Measurements from ENCODE around the gene MYBBP1A. TPM values are rescaled to one million over a fixed set of nuclear protein-coding genes. Genes with fewer than 3 reads are reported as not detected.

Gene MYBBP1A
- total RNA-seq, 1 experiment from 2014 or later, result 163 TPM

DNA sequence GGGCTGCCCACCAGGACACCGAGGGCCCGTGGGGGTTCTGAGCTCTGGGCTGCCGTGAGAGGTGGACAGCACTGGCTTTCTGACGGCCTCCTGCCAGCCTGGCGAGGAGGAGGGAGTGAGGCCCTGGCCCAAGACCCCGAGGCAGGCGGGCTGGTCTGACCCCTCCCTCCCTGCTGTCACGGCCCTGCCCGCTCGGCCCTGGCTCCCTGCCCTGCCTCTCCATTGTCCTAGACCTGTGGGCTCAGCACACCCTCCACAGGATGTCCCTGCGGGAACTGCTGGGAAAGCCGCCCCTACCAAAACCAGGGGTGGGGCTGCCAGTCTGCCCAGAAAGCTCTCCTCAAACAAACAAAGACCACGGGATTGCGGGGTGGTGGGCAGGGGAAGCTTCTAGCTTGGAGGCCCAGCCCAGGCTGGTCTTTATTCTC, 35.8 kb downstream of the MYBBP1A start:
- TF ChIP-seq, protein P1, sequence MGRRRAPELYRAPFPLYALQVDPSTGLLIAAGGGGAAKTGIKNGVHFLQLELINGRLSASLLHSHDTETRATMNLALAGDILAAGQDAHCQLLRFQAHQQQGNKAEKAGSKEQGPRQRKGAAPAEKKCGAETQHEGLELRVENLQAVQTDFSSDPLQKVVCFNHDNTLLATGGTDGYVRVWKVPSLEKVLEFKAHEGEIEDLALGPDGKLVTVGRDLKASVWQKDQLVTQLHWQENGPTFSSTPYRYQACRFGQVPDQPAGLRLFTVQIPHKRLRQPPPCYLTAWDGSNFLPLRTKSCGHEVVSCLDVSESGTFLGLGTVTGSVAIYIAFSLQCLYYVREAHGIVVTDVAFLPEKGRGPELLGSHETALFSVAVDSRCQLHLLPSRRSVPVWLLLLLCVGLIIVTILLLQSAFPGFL (CRISPR knock-in tag; IDR thresholded peaks at IDR 0.05; ENCODE audit: borderline replicate concordance), result no peak
- no peak for TF ChIP-seq ZNF416 (CRISPR knock-in tag; IDR thresholded peaks at IDR 0.05)
- TF ChIP-seq TEAD1 (CRISPR knock-in tag; IDR thresholded peaks at IDR 0.05), result no peak
- TF ChIP-seq, protein P2, sequence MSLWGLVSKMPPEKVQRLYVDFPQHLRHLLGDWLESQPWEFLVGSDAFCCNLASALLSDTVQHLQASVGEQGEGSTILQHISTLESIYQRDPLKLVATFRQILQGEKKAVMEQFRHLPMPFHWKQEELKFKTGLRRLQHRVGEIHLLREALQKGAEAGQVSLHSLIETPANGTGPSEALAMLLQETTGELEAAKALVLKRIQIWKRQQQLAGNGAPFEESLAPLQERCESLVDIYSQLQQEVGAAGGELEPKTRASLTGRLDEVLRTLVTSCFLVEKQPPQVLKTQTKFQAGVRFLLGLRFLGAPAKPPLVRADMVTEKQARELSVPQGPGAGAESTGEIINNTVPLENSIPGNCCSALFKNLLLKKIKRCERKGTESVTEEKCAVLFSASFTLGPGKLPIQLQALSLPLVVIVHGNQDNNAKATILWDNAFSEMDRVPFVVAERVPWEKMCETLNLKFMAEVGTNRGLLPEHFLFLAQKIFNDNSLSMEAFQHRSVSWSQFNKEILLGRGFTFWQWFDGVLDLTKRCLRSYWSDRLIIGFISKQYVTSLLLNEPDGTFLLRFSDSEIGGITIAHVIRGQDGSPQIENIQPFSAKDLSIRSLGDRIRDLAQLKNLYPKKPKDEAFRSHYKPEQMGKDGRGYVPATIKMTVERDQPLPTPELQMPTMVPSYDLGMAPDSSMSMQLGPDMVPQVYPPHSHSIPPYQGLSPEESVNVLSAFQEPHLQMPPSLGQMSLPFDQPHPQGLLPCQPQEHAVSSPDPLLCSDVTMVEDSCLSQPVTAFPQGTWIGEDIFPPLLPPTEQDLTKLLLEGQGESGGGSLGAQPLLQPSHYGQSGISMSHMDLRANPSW (CRISPR knock-in tag; conservative IDR thresholded peaks at IDR 0.05; ENCODE audit: low read depth), result no peak
- TF ChIP-seq CREM (CRISPR knock-in tag; IDR thresholded peaks at IDR 0.05), result no peak
- TF ChIP-seq IRF2 (CRISPR knock-in tag; IDR thresholded peaks at IDR 0.05; ENCODE audit: borderline replicate concordance, low read depth), result no peak
- no peak for TF ChIP-seq NR3C1 (CRISPR knock-in tag; conservative IDR thresholded peaks at IDR 0.05; ENCODE audit: low read depth)
- no peak for TF ChIP-seq TCF7 (CRISPR knock-in tag; IDR thresholded peaks at IDR 0.05; ENCODE audit: low read depth)
- TF ChIP-seq, protein P3, sequence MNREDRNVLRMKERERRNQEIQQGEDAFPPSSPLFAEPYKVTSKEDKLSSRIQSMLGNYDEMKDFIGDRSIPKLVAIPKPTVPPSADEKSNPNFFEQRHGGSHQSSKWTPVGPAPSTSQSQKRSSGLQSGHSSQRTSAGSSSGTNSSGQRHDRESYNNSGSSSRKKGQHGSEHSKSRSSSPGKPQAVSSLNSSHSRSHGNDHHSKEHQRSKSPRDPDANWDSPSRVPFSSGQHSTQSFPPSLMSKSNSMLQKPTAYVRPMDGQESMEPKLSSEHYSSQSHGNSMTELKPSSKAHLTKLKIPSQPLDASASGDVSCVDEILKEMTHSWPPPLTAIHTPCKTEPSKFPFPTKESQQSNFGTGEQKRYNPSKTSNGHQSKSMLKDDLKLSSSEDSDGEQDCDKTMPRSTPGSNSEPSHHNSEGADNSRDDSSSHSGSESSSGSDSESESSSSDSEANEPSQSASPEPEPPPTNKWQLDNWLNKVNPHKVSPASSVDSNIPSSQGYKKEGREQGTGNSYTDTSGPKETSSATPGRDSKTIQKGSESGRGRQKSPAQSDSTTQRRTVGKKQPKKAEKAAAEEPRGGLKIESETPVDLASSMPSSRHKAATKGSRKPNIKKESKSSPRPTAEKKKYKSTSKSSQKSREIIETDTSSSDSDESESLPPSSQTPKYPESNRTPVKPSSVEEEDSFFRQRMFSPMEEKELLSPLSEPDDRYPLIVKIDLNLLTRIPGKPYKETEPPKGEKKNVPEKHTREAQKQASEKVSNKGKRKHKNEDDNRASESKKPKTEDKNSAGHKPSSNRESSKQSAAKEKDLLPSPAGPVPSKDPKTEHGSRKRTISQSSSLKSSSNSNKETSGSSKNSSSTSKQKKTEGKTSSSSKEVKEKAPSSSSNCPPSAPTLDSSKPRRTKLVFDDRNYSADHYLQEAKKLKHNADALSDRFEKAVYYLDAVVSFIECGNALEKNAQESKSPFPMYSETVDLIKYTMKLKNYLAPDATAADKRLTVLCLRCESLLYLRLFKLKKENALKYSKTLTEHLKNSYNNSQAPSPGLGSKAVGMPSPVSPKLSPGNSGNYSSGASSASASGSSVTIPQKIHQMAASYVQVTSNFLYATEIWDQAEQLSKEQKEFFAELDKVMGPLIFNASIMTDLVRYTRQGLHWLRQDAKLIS (CRISPR knock-in tag; IDR thresholded peaks at IDR 0.05; ENCODE audit: borderline replicate concordance), result no peak
- TF ChIP-seq ZNF219 (CRISPR knock-in tag; IDR thresholded peaks at IDR 0.05; ENCODE audit: borderline replicate concordance), result no peak
- TF ChIP-seq SP1 (CRISPR knock-in tag; conservative IDR thresholded peaks at IDR 0.05), result no peak
- TF ChIP-seq ZNF423 (CRISPR knock-in tag; IDR thresholded peaks at IDR 0.05), result no peak
- no peaks in the 10 kb centered on the region for H3K9me3 Mint-ChIP-seq
- ATAC-seq, result no peak
- H3K4me1 Mint-ChIP-seq, result peaks cover 3% of the 10 kb centered on the region
- H3K4me3 Mint-ChIP-seq, result no peak overlapping the region
- ChIA-PET CTCF (interaction anchor here (1.0 to 1.5 kb wide), 3 partner anchors 24 to 99 kb away, joined by 3 to 4 read pairs (median 4); no protein-coding TSS in a partner anchor), POLR2A (no interaction called here)
- peaks cover 50% of the 10 kb centered on the region for H3K27me3 Mint-ChIP-seq (ENCODE audit: low read depth)
- no peak overlapping the region for H3K27ac Mint-ChIP-seq
- no peak for DNase-seq (ENCODE audit: low spot score)
- no peaks in the 10 kb centered on the region for H3K36me3 Mint-ChIP-seq

DNA sequence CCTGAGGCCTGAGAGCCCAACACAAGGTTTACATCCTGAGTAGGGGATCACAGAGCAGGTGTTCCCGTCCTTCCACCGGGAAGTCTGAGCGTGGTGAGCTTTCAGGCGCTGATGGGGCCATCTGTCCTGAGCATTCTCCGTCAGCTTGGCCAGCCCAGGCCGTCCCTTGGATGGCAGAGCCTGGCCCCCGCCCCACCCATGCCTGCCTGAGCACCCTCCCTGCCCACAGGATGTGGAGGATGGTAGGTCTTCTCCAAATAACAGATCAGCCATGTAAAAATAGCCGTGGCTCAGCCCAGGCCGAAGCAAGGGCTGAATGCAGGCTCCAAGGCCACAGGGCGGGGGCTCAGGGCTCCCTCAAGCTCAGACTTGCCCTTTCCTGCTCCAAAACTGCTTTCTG, 36.3 kb downstream of the MYBBP1A start:
- peaks cover 7% of the 10 kb centered on the region for H3K4me1 Mint-ChIP-seq
- ATAC-seq (no peak), DNase-seq (ENCODE audit: low spot score) (no peak)
- no peak overlapping the region for H3K4me3 Mint-ChIP-seq
- ChIA-PET POLR2A (no interaction called here), CTCF (interaction anchor here (1.3 kb wide), 1 partner anchor 98 kb away, joined by 4 read pairs; no protein-coding TSS in a partner anchor)
- H3K36me3 Mint-ChIP-seq, result no peaks in the 10 kb centered on the region
- H3K9me3 Mint-ChIP-seq, result no peaks in the 10 kb centered on the region
- H3K27me3 Mint-ChIP-seq (ENCODE audit: low read depth), result peaks cover 45% of the 10 kb centered on the region
- H3K27ac Mint-ChIP-seq, result no peak overlapping the region
- TF ChIP-seq SMAD3 (CRISPR knock-in tag; IDR thresholded peaks at IDR 0.05; ENCODE audit: borderline replicate concordance) (no peak), ZNF232 (CRISPR knock-in tag; IDR thresholded peaks at IDR 0.05) (no peak), ZNF671 (CRISPR knock-in tag; IDR thresholded peaks at IDR 0.05) (no peak), FOXJ3 (CRISPR knock-in tag; IDR thresholded peaks at IDR 0.05; ENCODE audit: borderline replicate concordance) (no peak), ZNF138 (CRISPR knock-in tag; conservative IDR thresholded peaks at IDR 0.05) (no peak), TP53 (CRISPR knock-in tag; IDR thresholded peaks at IDR 0.05) (no peak), SMAD4 (CRISPR knock-in tag; IDR thresholded peaks at IDR 0.05) (no peak)
- TF ChIP-seq, protein P4, sequence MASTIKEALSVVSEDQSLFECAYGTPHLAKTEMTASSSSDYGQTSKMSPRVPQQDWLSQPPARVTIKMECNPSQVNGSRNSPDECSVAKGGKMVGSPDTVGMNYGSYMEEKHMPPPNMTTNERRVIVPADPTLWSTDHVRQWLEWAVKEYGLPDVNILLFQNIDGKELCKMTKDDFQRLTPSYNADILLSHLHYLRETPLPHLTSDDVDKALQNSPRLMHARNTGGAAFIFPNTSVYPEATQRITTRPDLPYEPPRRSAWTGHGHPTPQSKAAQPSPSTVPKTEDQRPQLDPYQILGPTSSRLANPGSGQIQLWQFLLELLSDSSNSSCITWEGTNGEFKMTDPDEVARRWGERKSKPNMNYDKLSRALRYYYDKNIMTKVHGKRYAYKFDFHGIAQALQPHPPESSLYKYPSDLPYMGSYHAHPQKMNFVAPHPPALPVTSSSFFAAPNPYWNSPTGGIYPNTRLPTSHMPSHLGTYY (CRISPR knock-in tag; IDR thresholded peaks at IDR 0.05), result no peak
- TF ChIP-seq, protein P3 (CRISPR knock-in tag; IDR thresholded peaks at IDR 0.05; ENCODE audit: borderline replicate concordance), result no peak
